HG02840 (cell line): ENCODE results near the gene COL19A1.
"Not testable (repeated sequence)": the region's sequence is repeated elsewhere in the genome, so short reads cannot be mapped to it uniquely, and the experiment has no call there.

Experiments
- ATAC-seq: cut with Tn5 transposase; IDR thresholded peaks from one replicate; pipeline ENCODE4 v1.9.1; 2021; ENCODE audit warnings: mild to moderate bottlenecking, moderate library complexity, moderate number of reproducible peaks; ENCODE audit not compliant: unreplicated experiment, low FRiP score

Gene COL19A1

GRCh38 chr6:69894578-69895347 lies 28.4 kb downstream of the COL19A1 start:
- ATAC-seq, result peak; percentile 54

GRCh38 chr6:69895396-69895795 lies 29.0 kb downstream of the COL19A1 start:
- ATAC-seq, result no peak

- ATAC-seq, result no peak
Measured at GRCh38 chr6:69900869-69901268, 34.5 kb downstream of the COL19A1 start.

- no peak for ATAC-seq
Measured at GRCh38 chr6:69901361-69901760, 35.0 kb downstream of the COL19A1 start.

- no peak for ATAC-seq
Measured at GRCh38 chr6:69907981-69908498, 41.7 kb downstream of the COL19A1 start.

GRCh38 chr6:69913361-69913760 lies 47.0 kb downstream of the COL19A1 start:
- no peak for ATAC-seq

GRCh38 chr6:69914015-69914485 lies 47.7 kb downstream of the COL19A1 start:
- ATAC-seq, result no peak

GRCh38 chr6:69915346-69915745 lies 49.0 kb downstream of the COL19A1 start:
- ATAC-seq, result no peak

- ATAC-seq, result peak; percentile 64
Measured at GRCh38 chr6:69917834-69918233, 51.5 kb downstream of the COL19A1 start.

GRCh38 chr6:69918813-69919475 lies 52.6 kb downstream of the COL19A1 start:
- no peak for ATAC-seq

GRCh38 chr6:69921066-69921465 lies 54.7 kb downstream of the COL19A1 start:
- ATAC-seq, result not testable (repeated sequence)

GRCh38 chr6:69921611-69922010 lies 55.3 kb downstream of the COL19A1 start:
- not testable (repeated sequence) for ATAC-seq

GRCh38 chr6:69926745-69927144 lies 60.4 kb downstream of the COL19A1 start:
- no peak for ATAC-seq

GRCh38 chr6:69933239-69933638 lies 66.9 kb downstream of the COL19A1 start:
- no peak for ATAC-seq

GRCh38 chr6:69935079-69935478 lies 68.7 kb downstream of the COL19A1 start:
- no peak for ATAC-seq

GRCh38 chr6:69936674-69937363 lies 70.5 kb downstream of the COL19A1 start:
- no peak for ATAC-seq

GRCh38 chr6:69937402-69938136 lies 71.2 kb downstream of the COL19A1 start:
- ATAC-seq, result no peak

- ATAC-seq, result no peak
Measured at GRCh38 chr6:69942485-69942884, 76.1 kb downstream of the COL19A1 start.

GRCh38 chr6:69945192-69945591 lies 78.8 kb downstream of the COL19A1 start:
- ATAC-seq, result no peak

- ATAC-seq, result no peak
Measured at GRCh38 chr6:69948479-69949114, 82.2 kb downstream of the COL19A1 start.
